Choroid plexus epithelial cell (primary cell): ENCODE measurements around the gene MAGEB18.

Experiments used
- DNase-seq: peaks from one replicate; pipeline ENCODE4 v3.0.0-alpha.2; 2010; ENCODE audit warnings: low read depth
- H3K4me3 ChIP-seq: 2 replicates; pipeline ENCODE4 v1.5.1; 2011; ENCODE audit warnings: low read depth, mild to moderate bottlenecking, control low read depth, low read length, moderate library complexity
- CTCF ChIP-seq: conservative IDR thresholded peaks from 2 replicates; pipeline ENCODE4 v1.5.1; 2011; ENCODE audit warnings: low read depth, mild to moderate bottlenecking, control low read depth, inconsistent platforms, low read length, moderate library complexity

MAGEB18 gene

GRCh38 chrX:26138274-26138673 is at the start of gene MAGEB18:
Gene MAGEB18, plus strand, starts transcription at chrX:26138343. Its CDS starts 643 bp downstream, at chrX:26138986.
- no peak within 1 kb of the TSS for H3K4me3 ChIP-seq
- no peak for TF ChIP-seq CTCF
- no peak for DNase-seq

GRCh38 chrX:26100421-26100920 is 37.7 kb upstream of the MAGEB18 start:
- DNase-seq, result no peak
- no peak overlapping the region for H3K4me3 ChIP-seq
- no peak for TF ChIP-seq CTCF

GRCh38 chrX:26109142-26109541 is 29.0 kb upstream of the MAGEB18 start:
- no peak overlapping the region for H3K4me3 ChIP-seq
- no peak for DNase-seq
- no peak for TF ChIP-seq CTCF

GRCh38 chrX:26146024-26146423 is 7.9 kb downstream of the MAGEB18 start:
- no peak for TF ChIP-seq CTCF
- DNase-seq, result no peak
- no peak overlapping the region for H3K4me3 ChIP-seq

- H3K4me3 ChIP-seq, result no peak within 1 kb of the TSS
- no peak for TF ChIP-seq CTCF
- DNase-seq, result no peak
Measured at GRCh38 chrX:26160301-26160700, 22.2 kb downstream of the MAGEB18 start, which contains the start of gene MAGEB6B. Gene MAGEB6B, plus strand, starts transcription at chrX:26160601. Its CDS starts 0 bp downstream, at chrX:26160601.
